ENCODE results near the gene TLCD1.

TLCD1 gene, protein sequence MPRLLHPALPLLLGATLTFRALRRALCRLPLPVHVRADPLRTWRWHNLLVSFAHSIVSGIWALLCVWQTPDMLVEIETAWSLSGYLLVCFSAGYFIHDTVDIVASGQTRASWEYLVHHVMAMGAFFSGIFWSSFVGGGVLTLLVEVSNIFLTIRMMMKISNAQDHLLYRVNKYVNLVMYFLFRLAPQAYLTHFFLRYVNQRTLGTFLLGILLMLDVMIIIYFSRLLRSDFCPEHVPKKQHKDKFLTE

DNA sequence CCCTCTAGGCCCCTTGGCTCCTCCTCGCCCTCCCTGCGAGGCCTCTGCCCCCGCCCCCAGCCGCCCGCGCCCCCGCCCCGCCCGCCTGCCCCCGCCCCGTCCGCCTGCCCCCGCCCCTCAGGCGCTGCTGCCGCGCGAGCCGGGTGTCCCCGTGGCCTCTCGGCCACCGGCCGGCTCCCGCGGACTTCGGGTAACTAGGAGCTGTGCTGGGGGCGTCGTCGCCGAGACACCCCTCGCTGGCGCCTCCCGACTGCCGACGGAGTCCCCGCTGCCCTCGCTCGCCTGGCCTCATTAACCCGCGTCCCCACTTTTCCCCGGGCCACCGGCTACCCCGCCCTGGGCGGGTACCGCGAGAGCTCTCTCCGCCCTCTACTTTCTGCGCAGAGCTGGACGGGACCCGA lies at the start of gene TLCD1:
TSS of gene TLCD1 (minus strand) at position 8 of the 401 bp plus-strand sequence. CDS start 136 bp downstream, outside the sequence.
- DNase-seq (ENCODE audit: low read depth, low spot score): no peak
- peak within 1 kb of the TSS; percentile 99 for H3K27ac ChIP-seq

DNA sequence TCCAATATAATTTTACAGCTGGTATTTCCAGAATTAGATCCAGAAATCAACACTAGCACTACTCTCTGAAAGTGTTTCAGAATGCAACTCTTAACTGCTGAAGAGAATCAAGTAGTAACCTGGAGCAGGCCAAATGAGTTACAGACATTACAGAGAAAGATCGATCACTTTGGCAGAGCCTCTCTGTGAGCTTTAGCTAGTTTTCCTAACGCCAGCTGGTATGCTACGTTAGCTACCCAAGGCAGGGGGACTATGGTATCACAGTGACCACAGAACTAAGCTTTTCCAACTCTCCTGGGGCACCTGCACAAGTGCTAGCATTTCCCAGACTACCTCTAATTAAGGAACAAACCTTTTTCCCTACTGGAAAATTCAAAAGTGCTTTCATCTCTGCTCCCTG lies 48.2 kb upstream of the TLCD1 start:
- H3K27ac ChIP-seq: no peak overlapping the region
- DNase-seq (ENCODE audit: low read depth, low spot score): no peak

DNA sequence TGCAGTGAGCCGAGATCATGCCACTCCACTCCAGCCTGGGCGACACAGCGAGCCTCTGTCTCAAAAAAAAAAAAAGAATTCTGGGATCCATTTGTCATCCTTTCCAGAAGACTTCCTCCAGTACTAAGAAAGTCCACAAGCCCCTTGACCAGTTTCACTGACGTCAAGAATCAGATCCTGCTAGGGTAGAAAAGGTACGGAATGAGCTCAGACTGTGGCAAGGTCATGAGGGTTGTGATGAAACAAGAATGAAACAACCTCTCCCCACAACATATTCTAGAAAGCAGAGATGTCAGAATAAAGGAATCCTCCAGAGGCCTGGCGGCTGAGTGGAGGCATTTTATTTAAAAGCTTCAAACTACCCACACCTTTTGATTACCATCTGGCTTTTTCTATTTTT lies 47.7 kb upstream of the TLCD1 start:
- DNase-seq (ENCODE audit: low read depth, low spot score): no peak

DNA sequence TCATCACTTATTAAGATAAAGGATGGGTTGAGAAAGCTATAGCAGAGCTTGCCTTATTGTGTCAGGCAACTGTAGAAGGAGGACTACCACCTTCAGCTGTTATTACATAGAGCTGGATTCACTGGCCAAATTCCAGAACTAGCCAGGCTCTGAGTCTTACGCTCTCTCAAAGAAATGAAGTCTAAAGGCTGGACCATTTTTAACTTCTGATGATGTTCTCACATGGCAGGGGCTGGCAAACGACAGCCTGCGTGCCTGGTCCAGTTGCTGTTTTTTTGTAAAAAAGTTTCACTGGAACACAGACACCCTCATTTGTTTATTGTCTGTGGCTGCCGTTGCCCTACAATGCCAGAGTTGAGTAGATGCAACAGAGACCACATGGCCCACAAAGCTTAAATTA lies 39.0 kb upstream of the TLCD1 start:
- H3K27ac ChIP-seq: no peak overlapping the region
- DNase-seq (ENCODE audit: low read depth, low spot score): no peak

More for the DNA sequence above, 47.7 kb upstream of the TLCD1 start:
- H3K27ac ChIP-seq: no peak overlapping the region

DNA sequence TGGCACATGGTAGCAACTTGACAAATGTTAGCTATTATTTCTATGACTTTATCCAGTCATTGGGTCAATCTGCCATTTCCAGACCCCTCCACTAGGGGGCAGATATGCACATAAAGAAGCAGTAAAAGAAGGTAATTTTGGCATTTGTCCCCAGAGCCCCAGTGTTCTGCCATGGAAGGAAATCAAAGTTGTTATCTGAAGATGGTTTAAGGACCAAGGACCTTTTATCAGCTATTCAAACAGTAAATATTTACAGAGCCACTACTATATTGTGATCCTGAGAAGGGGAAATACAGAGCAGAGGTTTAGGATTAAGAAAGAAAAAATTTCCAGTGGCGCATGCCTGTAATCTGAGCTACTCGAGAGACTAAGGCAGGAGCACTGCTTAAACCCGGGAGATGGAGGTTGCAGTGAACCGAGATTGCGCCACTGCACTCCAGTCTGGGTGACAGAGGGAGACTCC lies 37.8 kb upstream of the TLCD1 start:
- no peak for DNase-seq (ENCODE audit: low read depth, low spot score)
- H3K27ac ChIP-seq: no peak overlapping the region

DNA sequence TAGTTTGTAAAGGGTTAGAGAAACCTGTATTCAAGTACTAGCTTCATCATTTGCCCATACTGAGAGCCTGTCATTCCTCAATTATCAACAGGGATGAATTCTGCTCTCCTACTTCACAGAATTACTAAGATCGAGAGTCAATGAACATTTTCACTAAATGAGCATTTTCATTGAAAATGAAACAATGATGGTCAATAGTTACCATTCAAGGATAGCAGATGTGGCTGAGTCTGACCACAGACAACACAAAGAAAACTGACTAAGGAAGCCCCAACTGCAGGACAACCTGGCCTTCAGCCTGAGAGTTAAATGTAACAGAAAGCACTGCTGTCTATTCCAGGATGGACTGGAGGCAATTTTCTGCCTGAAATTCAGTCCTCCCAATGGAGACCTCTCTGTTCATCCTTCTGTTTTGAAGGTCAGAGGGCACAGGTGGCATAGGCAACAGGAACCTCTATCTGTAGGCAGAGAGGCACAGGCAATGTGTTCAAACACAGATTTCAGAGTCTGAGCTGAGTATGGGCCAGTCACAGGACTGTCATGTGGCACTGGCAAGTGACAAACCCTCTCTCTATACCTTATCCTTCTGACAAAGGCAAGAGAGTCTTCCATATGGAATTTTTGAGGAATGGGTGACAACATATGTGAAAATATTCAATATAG lies 37.2 kb upstream of the TLCD1 start:
- DNase-seq (ENCODE audit: low read depth, low spot score): no peak
- no peak overlapping the region for H3K27ac ChIP-seq

DNA sequence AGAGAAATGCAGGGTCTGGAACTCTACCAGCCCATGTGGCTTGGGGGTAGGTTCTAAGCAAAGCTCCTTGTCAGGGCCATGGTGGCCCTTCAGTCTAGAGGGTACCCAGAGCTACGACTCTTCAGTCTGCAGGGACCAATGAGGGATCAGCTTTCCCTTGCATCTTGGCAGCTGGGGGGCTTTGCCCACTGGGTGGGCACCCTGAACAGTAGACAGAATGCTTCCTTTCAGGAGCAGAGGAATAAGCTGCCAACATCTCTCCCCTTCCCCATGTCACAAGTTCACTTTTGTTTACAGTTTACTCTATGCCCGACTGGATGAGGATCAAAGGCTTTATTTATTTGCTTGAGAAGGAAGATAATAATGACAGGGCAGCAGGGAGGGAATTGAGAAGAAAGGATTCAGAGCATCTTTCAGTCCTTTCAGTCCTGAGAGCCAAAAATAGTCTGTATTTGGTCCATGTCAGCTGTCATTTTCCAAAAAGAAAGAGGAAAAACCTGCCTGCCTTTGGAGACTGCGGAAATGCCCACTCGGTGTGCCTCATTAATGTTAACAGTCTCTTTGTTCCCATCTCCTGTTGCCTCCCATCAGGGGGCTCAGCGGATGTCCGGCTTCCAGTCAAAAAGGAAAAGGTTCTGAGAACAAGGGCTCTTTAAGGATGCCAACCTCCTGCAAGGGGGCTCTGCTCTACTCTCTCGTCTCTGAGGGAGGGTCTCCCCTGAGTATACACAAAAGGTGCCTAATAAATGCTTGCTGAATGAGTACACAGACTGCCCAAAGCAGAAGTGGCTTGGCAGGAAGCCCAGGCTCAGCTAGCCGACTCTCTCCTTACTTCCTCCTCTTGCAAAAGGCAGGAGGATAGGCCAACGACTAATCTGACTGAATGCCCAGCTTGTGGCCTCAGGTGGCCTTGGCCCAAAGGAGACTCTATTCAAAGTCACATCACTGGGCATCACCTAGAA lies 34.8 kb upstream of the TLCD1 start:
- DNase-seq (ENCODE audit: low read depth, low spot score): no peak
- H3K27ac ChIP-seq: peak overlapping the region; percentile 37

DNA sequence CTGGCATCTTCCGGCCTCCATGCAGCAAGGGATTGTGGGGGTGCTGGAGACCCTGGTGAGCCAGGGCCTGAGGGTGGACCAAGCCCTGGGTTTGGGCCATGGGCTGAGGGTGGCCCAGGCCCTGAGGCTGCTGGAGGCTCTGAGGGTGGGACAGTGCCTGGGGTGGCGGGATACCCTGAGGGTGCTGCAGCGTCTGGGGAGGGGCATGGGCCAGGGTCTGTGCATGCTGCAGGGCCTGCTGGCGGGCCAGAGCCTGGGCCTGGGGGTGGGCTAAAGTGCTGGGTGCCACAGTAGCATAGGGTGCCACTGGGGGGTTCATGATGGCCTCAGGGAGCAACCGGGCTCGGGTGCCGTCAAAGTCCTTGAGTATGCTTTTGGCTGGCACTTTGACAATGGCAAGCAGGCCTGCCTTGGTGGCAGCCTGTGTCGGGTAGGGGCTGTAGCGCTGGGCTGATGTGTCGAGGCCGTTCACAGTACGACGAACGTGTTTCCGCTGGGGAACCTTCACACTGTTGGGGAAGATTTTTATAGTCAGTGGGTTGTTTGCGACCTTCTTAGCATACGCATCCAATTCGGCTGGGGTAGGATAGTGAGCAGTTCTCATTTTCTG lies 33.3 kb upstream of the TLCD1 start:
- H3K27ac ChIP-seq: no peak overlapping the region
- no peak for DNase-seq (ENCODE audit: low read depth, low spot score)

DNA sequence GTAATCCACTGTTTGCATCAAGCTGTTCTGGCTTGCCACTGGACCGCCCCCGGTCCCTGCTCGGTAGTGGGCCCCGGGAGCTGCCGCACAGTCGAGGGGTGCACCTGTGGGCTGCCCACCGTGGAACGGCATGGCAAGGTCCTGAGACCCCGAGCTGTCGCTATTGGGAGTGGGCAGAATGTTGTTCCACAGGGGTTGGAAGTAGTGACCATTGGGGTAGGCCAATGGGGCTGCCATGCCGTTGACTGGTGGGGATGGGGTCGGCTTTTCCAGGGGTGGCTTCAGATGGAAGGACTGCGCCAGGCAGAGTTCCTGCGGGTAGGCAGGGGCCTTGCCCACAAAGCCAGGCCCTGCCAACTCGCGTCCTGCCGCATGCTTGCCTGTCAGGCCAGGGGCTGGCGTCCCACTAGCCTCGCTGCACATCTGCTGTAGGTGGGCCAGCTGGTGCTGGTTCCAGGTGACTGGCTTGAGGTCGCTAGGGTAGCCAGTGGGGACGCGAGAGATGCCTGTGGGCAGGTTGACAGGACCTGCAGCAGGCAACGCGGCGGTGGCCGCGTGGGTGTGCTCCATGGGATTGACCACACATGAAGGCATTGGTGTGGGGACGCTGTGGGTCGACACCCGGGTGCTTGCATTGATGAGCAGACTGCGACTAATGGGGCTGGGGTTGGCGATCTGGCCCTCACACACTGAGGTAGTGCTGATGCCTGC lies 32.5 kb upstream of the TLCD1 start:
- DNase-seq (ENCODE audit: low read depth, low spot score): no peak
- H3K27ac ChIP-seq: no peak overlapping the region

DNA sequence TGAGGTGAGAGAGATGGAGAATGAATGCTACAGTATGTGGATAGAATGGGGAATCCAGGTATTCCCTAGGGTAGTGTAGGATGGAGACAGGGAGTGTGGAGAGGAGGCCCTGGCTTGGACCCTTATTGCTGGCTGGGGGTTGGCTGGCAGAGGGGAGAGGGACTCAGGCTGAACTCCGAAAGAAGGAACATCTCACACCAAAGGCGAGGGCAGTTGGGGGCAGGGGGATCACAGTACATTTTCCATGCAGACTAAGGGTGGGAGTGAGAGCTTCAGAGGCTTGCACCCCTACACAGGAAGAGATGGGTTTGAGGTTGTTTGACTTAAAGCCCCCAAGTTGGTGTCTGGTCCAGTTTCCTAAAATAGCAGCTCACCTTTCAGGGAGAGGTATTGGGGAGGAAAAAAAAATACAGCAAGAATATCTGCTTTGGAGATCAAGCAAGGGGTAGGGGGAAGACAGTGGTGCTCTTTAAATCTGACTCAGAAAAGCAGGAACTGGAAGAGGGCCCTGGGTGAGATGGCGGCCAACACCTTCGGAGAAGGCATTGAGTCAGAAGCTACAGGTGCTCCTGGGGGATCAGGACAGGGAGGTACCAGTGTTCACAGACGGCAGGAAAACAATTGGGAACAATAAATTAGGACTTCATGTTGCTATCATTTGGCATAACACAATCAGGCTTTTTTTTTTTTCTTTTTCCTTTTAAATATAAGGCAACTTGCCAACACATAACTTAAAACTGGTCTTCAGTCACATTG lies 30.2 kb upstream of the TLCD1 start:
- no peak overlapping the region for H3K27ac ChIP-seq
- DNase-seq (ENCODE audit: low read depth, low spot score): no peak

DNA sequence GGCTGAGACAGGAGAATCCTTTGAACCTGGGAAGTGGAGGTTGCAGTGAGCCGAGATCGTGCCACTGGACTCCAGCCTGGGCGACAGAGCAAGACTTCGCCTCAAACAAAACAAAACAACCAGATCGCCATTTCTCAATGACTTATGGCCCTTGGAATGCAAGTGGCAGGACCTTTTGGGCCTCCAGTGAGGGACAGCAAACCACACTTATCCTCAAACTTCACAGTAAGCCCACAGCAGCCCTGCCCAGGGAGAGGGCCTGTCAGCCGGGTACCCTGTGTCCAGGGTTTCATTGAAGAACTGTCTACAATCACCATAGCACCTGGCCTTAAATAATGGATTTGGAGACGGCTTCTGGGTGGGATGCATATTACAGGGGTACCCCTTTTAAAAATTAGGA lies 29.5 kb upstream of the TLCD1 start:
- DNase-seq (ENCODE audit: low read depth, low spot score): no peak
- H3K27ac ChIP-seq: no peak overlapping the region

DNA sequence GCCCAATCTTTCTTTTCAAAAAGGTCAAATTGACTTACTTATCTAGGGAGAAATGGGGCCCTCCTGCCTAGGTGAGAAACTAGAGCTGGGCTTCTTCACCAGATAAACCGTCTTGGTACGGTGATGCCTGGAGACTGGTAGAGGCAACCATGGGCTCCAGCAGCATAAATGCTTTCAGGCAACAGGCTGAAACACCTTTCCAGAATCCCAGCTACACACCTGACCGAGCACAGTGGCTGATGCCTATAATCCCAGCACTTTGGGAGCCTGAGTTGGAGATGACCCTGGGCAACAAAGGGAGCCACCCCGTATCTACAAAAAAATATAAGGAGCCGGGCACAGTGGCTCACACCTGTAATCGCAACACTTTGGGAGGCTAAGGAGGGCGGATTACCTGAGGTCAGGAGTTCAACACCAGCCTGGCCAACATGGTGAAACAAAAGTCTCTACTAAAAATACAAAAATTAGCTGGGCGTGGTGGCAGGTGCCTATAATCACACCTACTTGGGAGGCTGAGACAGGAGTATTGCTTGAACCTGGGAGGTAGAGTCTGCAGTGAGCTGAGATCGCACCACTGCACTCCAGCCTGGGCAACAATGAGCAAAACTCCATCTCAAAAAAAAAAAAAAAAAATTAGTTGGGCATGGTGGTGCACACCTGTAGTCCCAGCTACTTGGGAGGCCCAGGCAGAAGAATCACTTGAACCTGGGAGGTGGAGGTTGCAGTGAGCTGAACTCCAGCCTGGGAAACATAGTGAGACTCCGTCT lies 25.8 kb upstream of the TLCD1 start:
- H3K27ac ChIP-seq: peak overlapping the region; percentile 99
- DNase-seq (ENCODE audit: low read depth, low spot score): no peak

DNA sequence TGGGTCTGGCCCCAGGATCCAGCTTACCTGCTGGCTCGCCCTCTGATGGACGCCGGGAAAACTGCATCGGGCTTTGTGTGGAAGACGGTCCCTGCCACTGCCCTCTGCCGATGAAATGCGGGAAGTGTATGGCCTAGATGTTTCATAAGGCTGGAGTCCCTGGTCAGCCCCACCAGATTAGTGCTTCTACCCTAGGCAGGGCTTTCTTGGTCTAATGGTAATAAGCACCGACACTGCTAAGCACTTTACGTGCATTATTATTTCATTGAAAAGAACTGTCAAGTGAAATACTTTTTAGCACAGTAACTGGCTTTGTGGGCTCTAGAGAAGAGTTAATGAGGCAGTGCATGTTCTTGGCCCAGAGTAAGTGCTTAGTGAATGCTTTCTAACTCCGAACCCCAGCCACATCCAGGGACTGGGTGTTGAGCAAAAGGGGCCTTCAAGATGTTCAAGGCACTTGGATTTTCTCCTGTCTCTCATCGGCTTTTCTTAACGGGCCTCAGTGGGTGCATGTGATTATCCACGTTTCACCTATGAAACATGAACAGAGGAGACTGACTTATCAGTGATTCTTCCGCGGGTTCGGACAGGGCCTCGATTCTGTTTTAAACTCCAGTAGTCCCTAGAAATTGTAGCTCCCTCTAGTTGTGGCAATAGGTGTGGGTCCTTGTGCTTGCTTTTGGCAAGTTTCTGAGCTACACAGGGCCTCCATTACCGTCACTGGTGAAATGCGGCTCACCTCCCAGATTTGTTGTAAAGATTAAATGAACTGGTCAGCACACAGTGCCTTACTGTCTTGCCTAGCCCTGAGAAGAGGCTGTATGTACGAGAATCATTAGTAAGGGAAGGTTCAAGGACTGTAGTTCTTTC lies 24.4 kb upstream of the TLCD1 start:
- no peak for DNase-seq (ENCODE audit: low read depth, low spot score)
- H3K27ac ChIP-seq: peak overlapping the region; percentile 99

DNA sequence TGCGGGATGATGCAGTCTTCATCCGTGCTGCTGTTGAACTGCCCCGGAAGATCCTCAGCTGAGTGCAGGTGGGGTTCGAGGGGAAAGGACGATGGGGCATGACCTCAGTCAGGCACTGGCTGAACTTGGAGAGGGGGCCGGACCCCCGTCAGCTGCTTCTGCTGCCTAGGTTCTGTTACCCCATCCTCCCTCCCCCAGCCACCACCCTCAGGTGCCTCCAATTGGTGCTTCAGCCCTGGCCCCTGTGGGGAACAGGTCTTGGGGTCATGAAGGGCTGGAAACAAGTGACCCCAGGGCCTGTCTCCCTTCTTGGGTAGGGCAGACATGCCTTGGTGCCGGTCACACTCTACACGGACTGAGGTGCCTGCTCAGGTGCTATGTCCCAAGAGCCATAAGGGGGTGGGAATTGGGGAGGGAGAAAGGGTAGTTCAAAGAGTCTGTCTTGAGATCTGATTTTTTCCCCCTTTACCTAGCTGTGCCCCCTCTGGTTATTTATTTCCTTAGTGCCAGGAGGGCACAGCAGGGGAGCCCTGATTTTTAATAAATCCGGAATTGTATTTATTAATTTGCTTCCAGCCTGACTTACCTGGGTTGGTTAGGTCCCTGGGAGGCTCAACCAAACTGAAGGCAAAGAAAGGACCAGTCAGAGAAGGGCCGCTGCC lies 23.6 kb upstream of the TLCD1 start:
- H3K27ac ChIP-seq: peak overlapping the region; percentile 99
- DNase-seq (ENCODE audit: low read depth, low spot score): no peak

DNA sequence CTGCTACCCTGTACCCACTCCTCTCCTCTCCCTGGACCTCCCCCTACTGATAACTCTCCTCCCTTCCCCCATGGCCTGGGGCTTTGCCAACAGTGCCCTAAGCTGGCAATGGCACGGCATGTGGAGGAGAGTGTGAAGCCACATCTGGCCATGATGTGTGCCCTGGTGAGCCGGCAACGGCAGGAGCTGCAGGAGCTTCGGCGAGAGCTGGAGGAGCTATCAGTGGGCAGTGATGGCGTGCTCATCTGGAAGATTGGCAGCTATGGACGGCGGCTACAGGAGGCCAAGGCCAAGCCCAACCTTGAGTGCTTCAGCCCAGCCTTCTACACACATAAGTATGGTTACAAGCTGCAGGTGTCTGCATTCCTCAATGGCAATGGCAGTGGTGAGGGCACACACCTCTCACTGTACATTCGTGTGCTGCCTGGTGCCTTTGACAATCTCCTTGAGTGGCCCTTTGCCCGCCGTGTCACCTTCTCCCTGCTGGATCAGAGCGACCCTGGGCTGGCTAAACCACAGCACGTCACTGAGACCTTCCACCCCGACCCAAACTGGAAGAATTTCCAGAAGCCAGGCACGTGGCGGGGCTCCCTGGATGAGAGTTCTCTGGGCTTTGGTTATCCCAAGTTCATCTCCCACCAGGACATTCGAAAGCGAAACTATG lies 23.0 kb upstream of the TLCD1 start:
- peak overlapping the region; percentile 99 for H3K27ac ChIP-seq
- DNase-seq (ENCODE audit: low read depth, low spot score): no peak
